Measurements from ENCODE around the gene SOX6.

- TF ChIP-seq CTCF (IDR thresholded peaks at IDR 0.05; ENCODE audit: extremely low read depth in 1 of 2, insufficient read depth in 1 of 2, low read depth in 1 of 2, low read length in 2 of 2) = no peak
- no peak for TF ChIP-seq MYC (IDR thresholded peaks at IDR 0.05; ENCODE audit: low read depth, low read length)
- TF ChIP-seq POLR2A (IDR thresholded peaks at IDR 0.05; ENCODE audit: low read depth, low read length) = no peak
- no peak for TF ChIP-seq EZH2 (IDR thresholded peaks at IDR 0.05; ENCODE audit: borderline replicate concordance, low read depth, low read length, severe bottlenecking)
- TF ChIP-seq POLR2AphosphoS5 (IDR thresholded peaks at IDR 0.05; ENCODE audit: insufficient read depth, low read depth, low read length) = no peak
- TF ChIP-seq GATA2 (IDR thresholded peaks at IDR 0.05; ENCODE audit: insufficient read depth, insufficient read length, low read depth, low read length) = no peak
Observed at GRCh38 chr11:15936011-15936410, 420.3 kb downstream of the SOX6 start.
